Measurements from ENCODE around the gene CIC. TPM values are rescaled to one million over a fixed set of nuclear protein-coding genes. Genes with fewer than 3 reads are reported as not detected.

Gene CIC
- total and polyA plus RNA-seq, 2 of the 13 experiments (the other 11 are each of a cell fraction or from before 2014, with no cell fraction given) = 5.9 to 8.0 TPM

DNA sequence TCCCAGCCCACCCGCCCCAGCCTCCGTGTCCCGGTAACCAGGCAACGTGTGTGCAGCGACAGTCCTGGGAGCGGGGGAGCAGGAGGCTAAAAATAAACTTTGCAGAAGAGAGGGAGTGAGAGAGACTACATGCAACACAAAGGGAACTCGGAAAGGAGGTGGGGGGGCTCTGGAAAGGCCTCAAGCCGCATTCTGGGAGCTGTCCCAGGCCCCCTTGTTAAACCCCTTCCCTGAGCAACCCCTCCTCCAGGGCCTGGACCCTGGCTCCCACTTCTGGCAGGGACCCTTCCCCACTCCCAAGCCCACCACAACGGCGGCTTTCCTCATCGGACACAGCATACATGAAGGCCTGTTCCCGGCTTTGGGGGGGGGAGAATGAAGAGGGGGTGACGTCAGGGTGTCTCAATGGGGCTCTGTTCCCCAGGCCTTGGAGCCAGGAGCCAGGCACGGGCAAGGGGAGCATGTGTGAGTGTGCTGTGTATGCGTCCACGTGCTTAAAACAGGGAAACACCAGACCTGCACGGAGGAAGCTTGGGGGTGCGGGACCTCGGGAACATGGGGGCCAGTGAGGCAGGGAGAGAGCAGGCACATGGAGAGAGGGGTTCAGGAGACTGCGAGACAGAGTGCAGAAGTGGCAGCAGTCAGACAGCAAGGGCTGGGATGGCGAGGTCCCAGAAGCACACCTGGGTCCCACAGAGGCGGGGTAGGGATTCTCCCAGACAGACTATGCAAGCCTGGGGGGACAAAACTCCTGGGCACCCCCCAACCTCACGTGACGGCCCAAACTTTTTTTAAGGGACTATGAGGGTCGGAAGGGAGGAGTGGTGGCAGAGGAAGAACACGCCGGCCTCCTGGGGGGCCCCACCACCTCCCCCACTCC lies 16.4 kb upstream of the CIC start (continued):
- TF ChIP-seq ZNF484 (CRISPR knock-in tag; IDR thresholded peaks at IDR 0.05; ENCODE audit: borderline replicate concordance, low read depth) (0 out of 2 replicates have a peak, but pooled peaks have one; percentile 31), POLR2A (IDR thresholded peaks at IDR 0.05; ENCODE audit: insufficient read depth in 1 of 2, low read depth in 2 of 2, low read length in 2 of 2) (peak in 1 of 2 experiments; percentile 41; a peak in 1 of 4 replicates), ZNF784 (CRISPR knock-in tag; IDR thresholded peaks at IDR 0.05; ENCODE audit: borderline replicate concordance) (no peak), EEA1 (CRISPR knock-in tag; IDR thresholded peaks at IDR 0.05; ENCODE audit: borderline replicate concordance) (0 out of 2 replicates have a peak, but pooled peaks have one; percentile 43), CREB1 (IDR thresholded peaks at IDR 0.05) (peak; percentile 56; the same call in 1 of the 2 replicates), CREB1 (CRISPR knock-in tag; IDR thresholded peaks at IDR 0.05) (no peak), ZBTB38 (CRISPR knock-in tag; IDR thresholded peaks at IDR 0.05) (no peak), SAP130 (CRISPR knock-in tag; IDR thresholded peaks at IDR 0.05; ENCODE audit: low read depth) (peak; percentile 17), ZNF768 (CRISPR knock-in tag; IDR thresholded peaks at IDR 0.05) (0 out of 2 replicates have a peak, but pooled peaks have one; percentile 0), ZNF589 (CRISPR knock-in tag; conservative IDR thresholded peaks at IDR 0.05) (0 out of 2 replicates have a peak, but pooled peaks have one; percentile 36), ZNF788 (CRISPR knock-in tag; IDR thresholded peaks at IDR 0.05; ENCODE audit: borderline replicate concordance) (no peak), PHF8 (CRISPR knock-in tag; IDR thresholded peaks at IDR 0.05) (peak; percentile 28; the same call in 1 of the 2 replicates), ARHGAP35 (CRISPR knock-in tag; IDR thresholded peaks at IDR 0.05; ENCODE audit: borderline replicate concordance) (0 out of 2 replicates have a peak, but pooled peaks have one; percentile 8), AGO2 (optimal IDR thresholded peaks at IDR 0.05; ENCODE audit: low read depth, low read length) (peak; percentile 90), ZNF431 (CRISPR knock-in tag; IDR thresholded peaks at IDR 0.05; ENCODE audit: borderline replicate concordance, low read depth) (no peak), MAX (IDR thresholded peaks at IDR 0.05) (peak; percentile 60; the same call in 1 of the 2 replicates), HIVEP1 (CRISPR knock-in tag; IDR thresholded peaks at IDR 0.05) (peak; percentile 53; the same call in 1 of the 2 replicates), HNRNPLL (IDR thresholded peaks at IDR 0.05; ENCODE audit: low read depth, low read length, poor library complexity, severe bottlenecking) (no peak)
- TF ChIP-seq, protein P1, sequence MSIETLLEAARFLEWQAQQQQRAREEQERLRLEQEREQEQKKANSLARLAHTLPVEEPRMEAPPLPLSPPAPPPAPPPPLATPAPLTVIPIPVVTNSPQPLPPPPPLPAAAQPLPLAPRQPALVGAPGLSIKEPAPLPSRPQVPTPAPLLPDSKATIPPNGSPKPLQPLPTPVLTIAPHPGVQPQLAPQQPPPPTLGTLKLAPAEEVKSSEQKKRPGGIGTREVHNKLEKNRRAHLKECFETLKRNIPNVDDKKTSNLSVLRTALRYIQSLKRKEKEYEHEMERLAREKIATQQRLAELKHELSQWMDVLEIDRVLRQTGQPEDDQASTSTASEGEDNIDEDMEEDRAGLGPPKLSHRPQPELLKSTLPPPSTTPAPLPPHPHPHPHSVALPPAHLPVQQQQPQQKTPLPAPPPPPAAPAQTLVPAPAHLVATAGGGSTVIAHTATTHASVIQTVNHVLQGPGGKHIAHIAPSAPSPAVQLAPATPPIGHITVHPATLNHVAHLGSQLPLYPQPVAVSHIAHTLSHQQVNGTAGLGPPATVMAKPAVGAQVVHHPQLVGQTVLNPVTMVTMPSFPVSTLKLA (IDR thresholded peaks at IDR 0.05) = 0 out of 2 replicates have a peak, but pooled peaks have one; percentile 50
- TF ChIP-seq, protein P2, sequence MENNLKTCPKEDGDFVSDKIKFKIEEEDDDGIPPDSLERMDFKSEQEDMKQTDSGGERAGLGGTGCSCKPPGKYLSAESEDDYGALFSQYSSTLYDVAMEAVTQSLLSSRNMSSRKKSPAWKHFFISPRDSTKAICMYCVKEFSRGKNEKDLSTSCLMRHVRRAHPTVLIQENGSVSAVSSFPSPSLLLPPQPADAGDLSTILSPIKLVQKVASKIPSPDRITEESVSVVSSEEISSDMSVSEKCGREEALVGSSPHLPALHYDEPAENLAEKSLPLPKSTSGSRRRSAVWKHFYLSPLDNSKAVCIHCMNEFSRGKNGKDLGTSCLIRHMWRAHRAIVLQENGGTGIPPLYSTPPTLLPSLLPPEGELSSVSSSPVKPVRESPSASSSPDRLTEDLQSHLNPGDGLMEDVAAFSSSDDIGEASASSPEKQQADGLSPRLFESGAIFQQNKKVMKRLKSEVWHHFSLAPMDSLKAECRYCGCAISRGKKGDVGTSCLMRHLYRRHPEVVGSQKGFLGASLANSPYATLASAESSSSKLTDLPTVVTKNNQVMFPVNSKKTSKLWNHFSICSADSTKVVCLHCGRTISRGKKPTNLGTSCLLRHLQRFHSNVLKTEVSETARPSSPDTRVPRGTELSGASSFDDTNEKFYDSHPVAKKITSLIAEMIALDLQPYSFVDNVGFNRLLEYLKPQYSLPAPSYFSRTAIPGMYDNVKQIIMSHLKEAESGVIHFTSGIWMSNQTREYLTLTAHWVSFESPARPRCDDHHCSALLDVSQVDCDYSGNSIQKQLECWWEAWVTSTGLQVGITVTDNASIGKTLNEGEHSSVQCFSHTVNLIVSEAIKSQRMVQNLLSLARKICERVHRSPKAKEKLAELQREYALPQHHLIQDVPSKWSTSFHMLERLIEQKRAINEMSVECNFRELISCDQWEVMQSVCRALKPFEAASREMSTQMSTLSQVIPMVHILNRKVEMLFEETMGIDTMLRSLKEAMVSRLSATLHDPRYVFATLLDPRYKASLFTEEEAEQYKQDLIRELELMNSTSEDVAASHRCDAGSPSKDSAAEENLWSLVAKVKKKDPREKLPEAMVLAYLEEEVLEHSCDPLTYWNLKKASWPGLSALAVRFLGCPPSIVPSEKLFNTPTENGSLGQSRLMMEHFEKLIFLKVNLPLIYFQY (CRISPR knock-in tag; IDR thresholded peaks at IDR 0.05; ENCODE audit: borderline replicate concordance) = no peak
- TF ChIP-seq, protein P3, sequence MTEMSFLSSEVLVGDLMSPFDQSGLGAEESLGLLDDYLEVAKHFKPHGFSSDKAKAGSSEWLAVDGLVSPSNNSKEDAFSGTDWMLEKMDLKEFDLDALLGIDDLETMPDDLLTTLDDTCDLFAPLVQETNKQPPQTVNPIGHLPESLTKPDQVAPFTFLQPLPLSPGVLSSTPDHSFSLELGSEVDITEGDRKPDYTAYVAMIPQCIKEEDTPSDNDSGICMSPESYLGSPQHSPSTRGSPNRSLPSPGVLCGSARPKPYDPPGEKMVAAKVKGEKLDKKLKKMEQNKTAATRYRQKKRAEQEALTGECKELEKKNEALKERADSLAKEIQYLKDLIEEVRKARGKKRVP (CRISPR knock-in tag; IDR thresholded peaks at IDR 0.05) = 0 out of 4 replicates have a peak, but pooled peaks of 1 of the 2 experiments have one; percentile 20
